ENCODE results near the gene HDAC4. TPM values are rescaled to one million over a fixed set of nuclear protein-coding genes. Genes with fewer than 3 reads are reported as not detected.

HDAC4 gene
- polyA plus RNA-seq, 2 of the 4 experiments (the other 2 are of a cell fraction): 8.6 to 10.4 TPM

- Histone ChIP-seq H3K4me2 (no peak overlapping the region), H3K4me1 (no peaks in the 10 kb centered on the region), H3K4me3 (no peak overlapping the region), H3K27ac (no peak overlapping the region), H3K9me3 (no peaks in the 10 kb centered on the region)
- WGBS (ENCODE audit: missing lambda C conversion rate): 91% methylated on average over 5 of the region's 5 CpGs
- FAIRE-seq (no peak), DNase-seq (ENCODE audit: low read depth in 1 of 2, low spot score in 1 of 2) (no peak), ATAC-seq (no peak)
- CTCF ChIA-PET: no interaction called here
- POLR2A ChIA-PET: no interaction called here
- TF ChIP-seq GATA3 (IDR thresholded peaks at IDR 0.05; ENCODE audit: borderline replicate concordance): no peak
- no peak for TF ChIP-seq JUNB (IDR thresholded peaks at IDR 0.05)
- TF ChIP-seq SREBF2 (IDR thresholded peaks at IDR 0.05): no peak
- no peak for TF ChIP-seq EHMT2 (IDR thresholded peaks at IDR 0.05; ENCODE audit: low read depth)
- TF ChIP-seq HEYL (CRISPR knock-in tag; IDR thresholded peaks at IDR 0.05): no peak
- no peak for TF ChIP-seq RAD21 (conservative IDR thresholded peaks at IDR 0.05 in 1 of 2, IDR thresholded peaks at IDR 0.05 in 1 of 2)
These were observed 156.2 kb downstream of the HDAC4 start for GRCh38 chr2:239244625-239245024.

GRCh38 chr2:239241431-239241960 is 159.3 kb downstream of the HDAC4 start:
- Histone ChIP-seq H3K9me3 (no peaks in the 10 kb centered on the region), H3K4me1 (no peaks in the 10 kb centered on the region), H3K4me3 (no peak overlapping the region), H3K27ac (no peak overlapping the region), H3K4me2 (no peak overlapping the region)
- ATAC-seq: no peak
- DNase-seq (ENCODE audit: low read depth in 1 of 2, low spot score in 1 of 2): no peak
- 100% methylated on average over 1 of the region's 1 CpG for WGBS (ENCODE audit: missing lambda C conversion rate)
- TF ChIP-seq HOXA7 (CRISPR knock-in tag; IDR thresholded peaks at IDR 0.05): no peak
- TF ChIP-seq ZNF302 (CRISPR knock-in tag; IDR thresholded peaks at IDR 0.05): no peak
- no peak for TF ChIP-seq NR3C1 (IDR thresholded peaks at IDR 0.05)
- TF ChIP-seq BHLHE40 (IDR thresholded peaks at IDR 0.05; ENCODE audit: low read depth, low read length): no peak
- no peak for TF ChIP-seq REST (IDR thresholded peaks at IDR 0.05)
- TF ChIP-seq TP53 (CRISPR knock-in tag; IDR thresholded peaks at IDR 0.05): no peak
- TF ChIP-seq TFCP2L1 (CRISPR knock-in tag; IDR thresholded peaks at IDR 0.05): no peak
- no peak for TF ChIP-seq ZFP36 (IDR thresholded peaks at IDR 0.05; ENCODE audit: borderline replicate concordance, partially characterized antibody)
- no peak for TF ChIP-seq FOXS1 (CRISPR knock-in tag; IDR thresholded peaks at IDR 0.05)
- POLR2A ChIA-PET: no interaction called here
- CTCF ChIA-PET: no interaction called here
- no peak for FAIRE-seq

- Histone ChIP-seq H3K9me3 (no peaks in the 10 kb centered on the region), H3K4me3 (no peak overlapping the region), H3K27ac (no peak overlapping the region), H3K4me2 (no peak overlapping the region), H3K4me1 (no peaks in the 10 kb centered on the region)
- ChIA-PET POLR2A (no interaction called here), CTCF (no interaction called here)
- ATAC-seq: no peak
- TF ChIP-seq ZNF302 (CRISPR knock-in tag; IDR thresholded peaks at IDR 0.05) (no peak), POLR2A (IDR thresholded peaks at IDR 0.05; ENCODE audit: low read length) (no peak), JUNB (IDR thresholded peaks at IDR 0.05) (no peak), JUN (IDR thresholded peaks at IDR 0.05) (no peak), FOXS1 (CRISPR knock-in tag; IDR thresholded peaks at IDR 0.05) (no peak), NPAS2 (CRISPR knock-in tag; IDR thresholded peaks at IDR 0.05; ENCODE audit: borderline replicate concordance) (no peak), RAD21 (conservative IDR thresholded peaks at IDR 0.05 in 1 of 2, IDR thresholded peaks at IDR 0.05 in 1 of 2) (no peak), KDM5A (IDR thresholded peaks at IDR 0.05) (no peak), TFCP2L1 (CRISPR knock-in tag; IDR thresholded peaks at IDR 0.05) (no peak), NR3C1 (IDR thresholded peaks at IDR 0.05) (no peak), ESRRA (IDR thresholded peaks at IDR 0.05; ENCODE audit: borderline replicate concordance, low read length) (no peak), MAZ (IDR thresholded peaks at IDR 0.05; ENCODE audit: borderline replicate concordance, low read depth, low read length) (no peak)
- no peak for DNase-seq (ENCODE audit: low read depth in 1 of 2, low spot score in 1 of 2)
- no peak for FAIRE-seq
- WGBS (ENCODE audit: missing lambda C conversion rate): 92% methylated on average over 14 of the region's 15 CpGs
These were observed 160.4 kb downstream of the HDAC4 start for GRCh38 chr2:239240414-239240881.

Data from A549 (cell line).